ENCODE data around the gene SUB1. TPM values are rescaled to one million over a fixed set of nuclear protein-coding genes. Genes with fewer than 3 reads are reported as not detected.

The SUB1 gene
- total RNA-seq, result 131 and 134 TPM in 2 replicates

GRCh38 chr5:32585446-32586275 lies at the start of gene SUB1:
TSS of gene SUB1 (plus strand) at chr5:32585557. CDS start at chr5:32588513, 2,956 bp downstream.

Other genes starting within 250 kb of the SUB1 start
- 60.6 and 84.1 TPM in 2 replicates for gene ZFR, start 140.8 kb upstream of the SUB1 start, total RNA-seq
- 10.8 and 21.3 TPM in 2 replicates for gene NPR3, start 125.8 kb downstream of the SUB1 start, total RNA-seq